Spleen (tissue), 11 donors: ENCODE data around the gene SETD6. TPM values are rescaled to one million over a fixed set of nuclear protein-coding genes. Genes with fewer than 3 reads are reported as not detected.

Experiments
- DNase-seq: peaks from one replicate; pipeline ENCODE4 v3.0.0-alpha.2; 2020
- H3K27ac ChIP-seq, 8 donors: fragments of 200-600 bp; sonication (generic) in 7 of 8; 1 replicate in 4 of 8; 2 replicates in 4 of 8; pipeline versions ENCODE4 v1.5.0 to v1.8.0; 2016 to 2021; ENCODE audit warnings: inconsistent platforms in 4 of 8, mild to moderate bottlenecking in 4 of 8, moderate library complexity in 1 of 8
- H3K27me3 ChIP-seq, 7 donors: fragments of 200-600 bp; sonication (generic) in 6 of 7; replicated peaks in 1 of 7; 1 replicate in 4 of 7; 2 replicates in 3 of 7; pipeline versions ENCODE4 v1.5.0 to v1.8.0; 2016 to 2021; ENCODE audit warnings: inconsistent platforms in 3 of 7, mild to moderate bottlenecking in 1 of 7
- H3K36me3 ChIP-seq, 6 donors: fragments of 200-600 bp; sonication (generic) in 5 of 6; 1 replicate in 4 of 6; 2 replicates in 2 of 6; pipeline versions ENCODE4 v1.5.0 to v1.8.0; 2016 to 2021; ENCODE audit warnings: inconsistent platforms in 2 of 6
- H3K4me1 ChIP-seq, 6 donors: fragments of 200-600 bp; sonication (generic) in 5 of 6; 1 replicate in 3 of 6; 2 replicates in 3 of 6; pipeline versions ENCODE4 v1.5.0 to v1.8.0; 2016 to 2021; ENCODE audit warnings: inconsistent platforms in 3 of 6
- H3K4me3 ChIP-seq, 8 donors: fragments of 200-600 bp; sonication (generic) in 7 of 8; 1 replicate in 4 of 8; 2 replicates in 4 of 8; pipeline versions ENCODE4 v1.5.0 to v1.8.0; 2016 to 2021; ENCODE audit warnings: inconsistent platforms in 4 of 8, mild to moderate bottlenecking in 4 of 8, moderate library complexity in 2 of 8
- H3K9me3 ChIP-seq, 8 donors: fragments of 200-600 bp; sonication (generic) in 7 of 8; 1 replicate in 4 of 8; 2 replicates in 4 of 8; pipeline versions ENCODE4 v1.5.0 to v1.8.0; 2016 to 2021; ENCODE audit warnings: inconsistent platforms in 4 of 8
- CTCF ChIP-seq, 11 experiments: fragments of 200-600 bp in 7 of 11; fragments of 450-650 bp in 4 of 11; sonication (generic) in 4 of 11; IDR thresholded peaks in 8 of 11; conservative IDR thresholded peaks in 3 of 11; 1 replicate in 7 of 11; 2 replicates in 4 of 11; pipeline versions ENCODE4 v1.4.0 to v1.8.0; 2016 to 2021; ENCODE audit warnings: antibody characterized with exemption in 11 of 11, inconsistent platforms in 4 of 11, mild to moderate bottlenecking in 1 of 11
- POLR2A ChIP-seq, 3 donors: fragments of 450-650 bp; IDR thresholded peaks; one replicate each; pipeline ENCODE4 v1.5.1; 2017; ENCODE audit warnings: antibody characterized with exemption in 3 of 3, mild to moderate bottlenecking in 1 of 3
- POLR2AphosphoS5 ChIP-seq, 3 donors: sonication (generic); formaldehyde crosslinking; IDR thresholded peaks; one replicate each; pipeline ENCODE4 v1.5.1; 2017; ENCODE audit warnings: antibody characterized with exemption in 3 of 3
- WGBS, 5 donors: extraction: QIAGEN DNeasy Blood & Tissue Kit in 3 of 5; methylation state at CpG; one replicate each; pipeline versions ENCODE4 v1.1.5 to v1.1.7; 2013 to 2018; 5-methylcytosine and 5-hydroxymethylcytosine counted together
- intact Hi-C: fragments of 100-400 bp; cut with DNase I; formaldehyde crosslinking; loops from one replicate; pipeline ENCODE4 v1.15.0; 2023; ENCODE audit warnings: low total_unique reads
- polyA plus RNA-seq, 3 donors: library from polyadenylated mRNA; stranded (reverse); fragments of 200-250 nt; gene quantifications; one replicate each; pipeline ENCODE4 v1.2.1, GENCODE V29; 2013
- total RNA-seq, 7 donors: library from RNA; depleted of rRNA in 3 of 7; stranded (reverse); fragments of >200 nt in 3 of 7; fragmentation: NEBNext Ultra II Directional in 4 of 7; extraction: Animal tissue kit (Norgen Biotek cat#: 25700) in 4 of 7; gene quantifications; one replicate each; pipeline versions ENCODE4 v1.1.0 to v1.2.1, GENCODE V29; 2016 to 2021
- donor health status: healthy with polysubstance abuse.
- donor health status: DM: no; HTN: no; CAD: no; lungs with moderate emphysema.
- donor health status: DM: no; HTN: no; CAD: no.
- donor health status: Bipolar disorder and iron deficiency.
- donor health status: healthy.
- donor health status: DM: no; HTN: no; CAD: no.
- donor health status: DM: yes; HTN: yes; CAD: no.

SETD6 gene
- total and polyA plus RNA-seq, 10 donors: 8.9 to 32.3 (median 16.6) TPM

DNA sequence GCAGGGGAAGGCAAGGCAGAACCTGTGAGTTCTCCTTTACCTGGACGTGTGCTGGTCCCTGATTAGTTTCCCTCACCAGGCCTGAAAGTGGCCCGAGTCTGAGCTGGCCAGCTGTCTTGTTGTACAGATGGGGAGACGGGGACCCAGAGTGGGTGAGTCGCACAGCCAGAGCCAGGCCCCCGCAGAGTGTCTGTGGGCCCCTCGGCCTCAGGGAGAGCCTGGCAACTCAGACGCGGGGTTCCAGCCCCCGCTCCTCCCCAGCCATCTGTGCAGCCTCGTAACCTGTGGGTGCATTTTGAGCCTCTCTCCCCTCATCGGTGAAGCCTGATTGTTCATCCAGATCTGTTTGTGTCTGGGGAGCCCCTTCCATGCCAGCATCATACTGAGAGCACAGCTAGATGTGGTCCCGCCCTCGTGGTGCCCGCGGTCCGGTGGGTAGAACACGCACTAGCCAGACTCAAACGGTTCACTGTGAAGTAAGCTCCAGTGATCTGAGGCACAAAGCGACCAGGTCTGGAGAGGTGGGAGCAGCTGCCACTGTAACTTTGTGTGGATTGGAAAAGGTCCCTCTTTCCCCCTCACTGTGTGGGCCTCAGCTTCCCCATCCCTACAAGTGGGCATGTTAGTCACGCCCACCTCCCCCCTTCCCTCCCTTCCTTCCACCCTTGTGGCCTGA lies 21.4 kb upstream of the SETD6 start:
- H3K4me3 ChIP-seq: no peak overlapping the region
- no peak overlapping the region for H3K27ac ChIP-seq
- TF ChIP-seq CTCF (IDR thresholded peaks at IDR 0.05 in 8 of 11, conservative IDR thresholded peaks at IDR 0.05 in 3 of 11): no peak
- TF ChIP-seq POLR2A (IDR thresholded peaks at IDR 0.05): no peak
- TF ChIP-seq POLR2AphosphoS5 (IDR thresholded peaks at IDR 0.05): no peak
- DNase-seq: peak; percentile 63
- WGBS, 5 donors: 75 to 84% (median 80%) methylated on average over 17 to 20 of the region's 20 CpGs
- intact Hi-C loops: no loop called here
- H3K9me3 ChIP-seq: no peaks in the 10 kb centered on the region
- peaks cover 0 to 3% (median 0%) of the 10 kb centered on the region in 7 donors for H3K27me3 ChIP-seq
- peaks cover 0 to 8% (median 0%) of the 10 kb centered on the region in 6 donors for H3K4me1 ChIP-seq
- H3K36me3 ChIP-seq: no peaks in the 10 kb centered on the region

- TF ChIP-seq POLR2A (IDR thresholded peaks at IDR 0.05) (no peak), CTCF (IDR thresholded peaks at IDR 0.05 in 8 of 11, conservative IDR thresholded peaks at IDR 0.05 in 3 of 11) (peak in 4 of 11 experiments; percentile 13 to 40 (median 18))
- intact Hi-C loops: no loop called here
- WGBS, 5 donors: 3 to 10% (median 6%) methylated on average over 7 to 8 of the region's 8 CpGs
- Histone ChIP-seq H3K36me3 (no peaks in the 10 kb centered on the region), H3K4me3 (peak overlapping the region in 1 of 8 donors; percentile 13), H3K9me3 (no peaks in the 10 kb centered on the region), H3K27ac (no peak overlapping the region), H3K27me3 (peaks cover 0 to 11% (median 0%) of the 10 kb centered on the region in 7 donors), H3K4me1 (peaks cover 0 to 13% (median 4%) of the 10 kb centered on the region in 6 donors)
- peak; percentile 46 for DNase-seq
Observed at GRCh38 chr16:58494981-58495520, 20.3 kb upstream of the SETD6 start.

DNA sequence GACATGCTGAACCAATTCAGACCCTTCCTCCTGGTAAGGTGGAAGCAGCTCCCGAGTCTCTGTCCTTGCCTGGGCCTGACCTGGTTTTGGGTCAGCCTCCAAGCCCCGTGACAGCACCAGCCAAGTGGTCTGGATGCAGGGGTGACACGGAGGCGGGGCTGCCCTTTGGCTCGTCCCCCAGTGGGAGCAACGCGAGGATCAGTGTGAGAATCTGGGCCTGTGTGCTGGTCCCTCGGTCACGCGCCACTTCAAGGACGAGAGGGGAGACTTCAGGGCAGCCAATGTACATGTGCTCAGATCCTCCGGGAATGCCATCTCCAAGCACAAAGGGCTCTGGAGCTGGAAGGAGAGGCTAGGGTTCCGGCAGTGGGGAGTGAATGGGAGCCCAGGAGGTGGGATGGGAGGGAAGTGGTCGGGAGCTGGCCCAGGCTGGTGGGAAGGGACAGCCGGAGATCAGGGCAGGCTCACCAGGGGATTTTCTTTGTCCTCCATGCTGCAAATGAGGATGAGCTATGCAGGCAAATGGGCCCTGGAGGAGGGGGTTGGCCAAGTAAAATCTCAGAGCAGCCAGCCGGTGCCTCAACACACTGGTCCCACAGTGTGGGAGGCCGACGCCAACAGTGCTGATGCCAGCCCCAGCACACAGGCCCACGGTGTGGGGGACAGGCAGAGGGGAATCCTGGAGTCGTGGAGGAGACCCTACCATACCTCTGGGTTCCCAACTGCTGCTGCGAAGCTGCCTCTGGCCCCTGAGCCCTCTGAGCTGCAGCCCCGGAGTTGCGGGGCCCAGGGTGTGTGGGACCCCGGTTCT lies 19.6 kb upstream of the SETD6 start:
- Histone ChIP-seq H3K4me3 (peak overlapping the region in 1 of 8 donors; percentile 13), H3K9me3 (no peaks in the 10 kb centered on the region), H3K4me1 (peaks cover 4 to 20% (median 10%) of the 10 kb centered on the region in 6 donors), H3K36me3 (no peaks in the 10 kb centered on the region), H3K27ac (no peak overlapping the region), H3K27me3 (peaks cover 0 to 18% (median 4%) of the 10 kb centered on the region in 7 donors)
- no peak for TF ChIP-seq POLR2A (IDR thresholded peaks at IDR 0.05)
- TF ChIP-seq POLR2AphosphoS5 (IDR thresholded peaks at IDR 0.05): no peak
- TF ChIP-seq CTCF (IDR thresholded peaks at IDR 0.05 in 8 of 11, conservative IDR thresholded peaks at IDR 0.05 in 3 of 11): no peak
- intact Hi-C loops: no loop called here
- peak; percentile 67 for DNase-seq
- 67 to 72% (median 69%) methylated on average over 24 of the region's 24 CpGs for WGBS, 5 donors

GRCh38 chr16:58497468-58497867 lies 17.8 kb upstream of the SETD6 start:
- Histone ChIP-seq H3K4me3 (no peak overlapping the region), H3K36me3 (no peaks in the 10 kb centered on the region), H3K27ac (no peak overlapping the region), H3K4me1 (peaks cover 13 to 37% (median 24%) of the 10 kb centered on the region in 6 donors), H3K9me3 (no peaks in the 10 kb centered on the region), H3K27me3 (peaks cover 5 to 36% (median 18%) of the 10 kb centered on the region in 7 donors)
- WGBS, 5 donors: 61 to 89% (median 72%) methylated on average over 2 of the region's 2 CpGs
- no peak for TF ChIP-seq POLR2AphosphoS5 (IDR thresholded peaks at IDR 0.05)
- TF ChIP-seq CTCF (IDR thresholded peaks at IDR 0.05 in 8 of 11, conservative IDR thresholded peaks at IDR 0.05 in 3 of 11): no peak
- TF ChIP-seq POLR2A (IDR thresholded peaks at IDR 0.05): no peak
- DNase-seq: peak; percentile 29
- intact Hi-C loops: no loop called here
